GM12873 (cell line): Measurements from ENCODE around the gene SYCP2.

Experiments used
- CTCF ChIP-seq: IDR thresholded peaks from 2 replicates; pipeline ENCODE4 v1.5.1; 2012; ENCODE audit warnings: low read depth, mild to moderate bottlenecking, moderate library complexity, low read length, control low read depth; ENCODE audit not compliant: insufficient read depth; ENCODE audit errors: missing control alignments

Gene SYCP2

GRCh38 chr20:59871096-59871495 is 62.3 kb downstream of the SYCP2 start:
- TF ChIP-seq CTCF = no peak

- no peak for TF ChIP-seq CTCF
Measured at GRCh38 chr20:59866338-59866737, 67.1 kb downstream of the SYCP2 start.

- no peak for TF ChIP-seq CTCF
Measured at GRCh38 chr20:59864726-59865125, 68.7 kb downstream of the SYCP2 start.

GRCh38 chr20:59863058-59863457 is 70.4 kb downstream of the SYCP2 start:
- TF ChIP-seq CTCF = no peak

GRCh38 chr20:59861401-59861800 is 72.0 kb downstream of the SYCP2 start:
- TF ChIP-seq CTCF = no peak

- no peak for TF ChIP-seq CTCF
Measured at GRCh38 chr20:59858425-59858824, 75.0 kb downstream of the SYCP2 start.

- no peak for TF ChIP-seq CTCF
Measured at GRCh38 chr20:59857966-59858365, 75.5 kb downstream of the SYCP2 start.
